CD4-positive, alpha-beta T cell (primary cell): ENCODE data around the gene LOC128125822.

Experiments
- ATAC-seq: fragments of 200-7000 bp; cut with Tn5 transposase; one replicate; pipeline ENCODE4 v1.10.0; 2022; ENCODE audit warnings: mild to moderate bottlenecking; ENCODE audit not compliant: poor library complexity
- CTCF ChIA-PET: fragments of 350-600 bp; sonication (Branson Sonifier 250); formaldehyde crosslinking; loops from one replicate; lab custom pipeline; 2021; ENCODE audit warnings: antibody characterized with exemption, inconsistent platforms; lab: Charles Lee
- POLR2A ChIA-PET: fragments of 350-600 bp; sonication (Branson Sonifier 250); formaldehyde crosslinking; loops from one replicate; lab custom pipeline; 2021; ENCODE audit warnings: antibody characterized with exemption, inconsistent platforms; lab: Charles Lee
- DNase-seq, 14 experiments: peaks; one replicate each; pipeline ENCODE4 v3.0.0-alpha.2; 2013 to 2020; ENCODE audit warnings: mixed read lengths in 2 of 14
- H3K27ac ChIP-seq, 2 donors: one replicate each; pipeline versions ENCODE4 v1.5.1 to v1.7.0; 2013; ENCODE audit warnings: low read length in 2 of 2, low read depth in 1 of 2, mild to moderate bottlenecking in 1 of 2
- H3K27me3 ChIP-seq, 2 experiments: 1 replicate in 1 of 2; 2 replicates in 1 of 2; pipeline versions ENCODE4 v1.6.1 to v1.7.0; 2013; ENCODE audit warnings: low read length in 2 of 2, control low read depth in 1 of 2, mild to moderate bottlenecking in 1 of 2, moderate library complexity in 1 of 2; ENCODE audit not compliant: insufficient read depth in 2 of 2, control insufficient read depth in 1 of 2
- H3K36me3 ChIP-seq: one replicate; pipeline ENCODE4 v1.6.1; 2013; ENCODE audit warnings: low read length, control low read depth; ENCODE audit not compliant: insufficient read depth
- H3K4me1 ChIP-seq: one replicate; pipeline ENCODE4 v1.6.1; 2013; ENCODE audit warnings: low read length, control low read depth; ENCODE audit not compliant: insufficient read depth
- H3K4me3 ChIP-seq: one replicate; pipeline ENCODE4 v1.5.1; 2013; ENCODE audit warnings: mild to moderate bottlenecking, low read length, moderate library complexity
- H3K9me3 ChIP-seq, 2 experiments: 1 replicate in 1 of 2; 2 replicates in 1 of 2; pipeline versions ENCODE4 v1.6.1 to v1.7.0; 2013; ENCODE audit warnings: low read length in 2 of 2, mild to moderate bottlenecking in 2 of 2, control low read depth in 1 of 2, moderate library complexity in 1 of 2; ENCODE audit not compliant: control insufficient read depth in 1 of 2, insufficient read depth in 1 of 2
- H3K27ac Mint-ChIP-seq: one replicate; pipeline ENCODE4 v1.8.0; 2020; ENCODE audit warnings: mixed read lengths
- H3K27me3 Mint-ChIP-seq: one replicate; pipeline ENCODE4 v1.8.0; 2021; ENCODE audit warnings: mixed read lengths
- H3K36me3 Mint-ChIP-seq: one replicate; pipeline ENCODE4 v1.8.0; 2021; ENCODE audit warnings: low read depth, mixed read lengths
- H3K4me1 Mint-ChIP-seq: one replicate; pipeline ENCODE4 v1.8.0; 2021; ENCODE audit warnings: low read depth, mixed read lengths
- H3K4me3 Mint-ChIP-seq: one replicate; pipeline ENCODE4 v1.8.0; 2020; ENCODE audit warnings: mild to moderate bottlenecking, mixed read lengths
- H3K9me3 Mint-ChIP-seq: one replicate; pipeline ENCODE4 v1.8.0; 2020; ENCODE audit warnings: mixed read lengths
- CTCF ChIP-seq: fragments of 200-600 bp; IDR thresholded peaks from one replicate; pipeline ENCODE4 v1.8.0; 2022; ENCODE audit warnings: antibody characterized with exemption, mild to moderate bottlenecking
- intact Hi-C, 2 experiments: fragments of 100-400 bp; cut with DNase I in 1 of 2; cut with micrococcal nuclease in 1 of 2; formaldehyde crosslinking; loops; one replicate each; pipeline versions ENCODE4 v1.15.1 to v1.9.0; 2023 to 2025; cut with DNase I, micrococcal nuclease

LOC128125822 gene

GRCh38 chr6:63592886-63593285 lies 20.6 kb downstream of the LOC128125822 start:
- H3K4me1 ChIP-seq: peaks cover 2% of the 10 kb centered on the region
- H3K27ac Mint-ChIP-seq: no peak overlapping the region
- no peaks in the 10 kb centered on the region for H3K9me3 Mint-ChIP-seq
- H3K4me1 Mint-ChIP-seq: peaks cover 2% of the 10 kb centered on the region
- POLR2A ChIA-PET: interaction anchor here (1.7 kb wide), 1 partner anchor 19 kb away, joined by 5 read pairs; no protein-coding TSS in a partner anchor
- CTCF ChIA-PET: no interaction called here
- H3K9me3 ChIP-seq: no peaks in the 10 kb centered on the region
- H3K4me3 ChIP-seq: no peak overlapping the region
- H3K27me3 ChIP-seq: no peaks in the 10 kb centered on the region
- H3K27ac ChIP-seq: no peak overlapping the region
- no peak for DNase-seq
- intact Hi-C loops: no loop called here
- H3K4me3 Mint-ChIP-seq: no peak overlapping the region
- ATAC-seq: no peak
- H3K27me3 Mint-ChIP-seq: peaks cover 18% of the 10 kb centered on the region
- no peak for TF ChIP-seq CTCF
- no peaks in the 10 kb centered on the region for H3K36me3 Mint-ChIP-seq
- H3K36me3 ChIP-seq: no peaks in the 10 kb centered on the region

DNA sequence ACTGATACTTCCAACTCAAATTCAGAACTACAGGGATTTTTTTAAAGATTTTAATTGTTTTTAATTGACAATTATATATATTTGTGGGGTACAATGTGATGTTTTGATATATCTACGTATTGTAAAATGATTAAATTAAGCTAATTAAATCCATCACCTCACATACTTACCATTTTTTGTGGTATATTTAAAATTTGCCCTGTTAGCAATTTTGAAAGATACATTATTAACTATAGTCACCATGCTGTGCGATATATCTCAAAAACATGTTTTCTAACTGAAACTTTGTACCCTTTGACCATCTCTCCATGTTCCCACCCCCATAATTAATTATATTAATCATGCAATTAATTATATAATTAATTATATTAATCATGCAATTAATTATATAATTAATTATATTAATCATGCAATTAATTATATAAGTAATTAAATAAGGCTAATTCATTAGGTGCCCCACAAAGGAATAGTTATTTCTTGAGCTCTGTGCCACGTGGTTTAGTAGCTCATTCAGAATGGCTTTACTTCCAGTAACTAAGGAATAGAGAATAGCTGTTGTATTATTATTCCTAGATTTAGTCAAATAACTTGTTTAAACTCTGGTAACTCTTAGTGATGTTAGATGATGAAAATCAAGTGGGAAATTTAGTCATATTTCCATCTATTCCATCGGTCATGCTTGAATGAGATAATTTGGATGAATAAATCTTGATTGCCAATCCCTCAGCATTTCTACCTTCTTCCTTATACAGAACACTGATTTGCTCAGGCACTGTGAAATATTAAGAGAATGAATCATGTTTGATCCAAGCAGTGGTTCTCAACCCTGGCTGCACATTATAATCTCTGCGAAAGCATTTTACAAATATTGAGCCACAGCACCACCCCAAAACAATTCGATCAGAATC lies 25.1 kb downstream of the LOC128125822 start:
- H3K27ac ChIP-seq: no peak overlapping the region
- peaks cover 18% of the 10 kb centered on the region for H3K27me3 Mint-ChIP-seq
- no peaks in the 10 kb centered on the region for H3K36me3 ChIP-seq
- no peak for DNase-seq
- no peaks in the 10 kb centered on the region for H3K9me3 Mint-ChIP-seq
- no peak for ATAC-seq
- peak overlapping the region; percentile 53 for H3K4me3 ChIP-seq
- H3K4me3 Mint-ChIP-seq: peak overlapping the region; percentile 87
- no peaks in the 10 kb centered on the region for H3K27me3 ChIP-seq
- ChIA-PET POLR2A (interaction anchor here (1.9 to 2.4 kb wide), 4 partner anchors 20 to 167 kb away, joined by 4 to 23 read pairs (median 12); partner anchors contain the start of gene PHF3), CTCF (interaction anchor here (0.6 to 2.5 kb wide), 5 partner anchors 16 to 206 kb away, joined by 4 to 31 read pairs (median 8); no protein-coding TSS in a partner anchor)
- H3K36me3 Mint-ChIP-seq: no peaks in the 10 kb centered on the region
- peaks cover 15% of the 10 kb centered on the region for H3K4me1 Mint-ChIP-seq
- no peaks in the 10 kb centered on the region for H3K9me3 ChIP-seq
- intact Hi-C loops: loop anchor here (1.0 to 5.0 kb wide), 3 partner anchors 40 to 167 kb away; partner anchors contain the start of gene PHF3 (in 1 of the 2)
- peaks cover 11% of the 10 kb centered on the region for H3K4me1 ChIP-seq
- no peak overlapping the region for H3K27ac Mint-ChIP-seq
- TF ChIP-seq CTCF: no peak

DNA sequence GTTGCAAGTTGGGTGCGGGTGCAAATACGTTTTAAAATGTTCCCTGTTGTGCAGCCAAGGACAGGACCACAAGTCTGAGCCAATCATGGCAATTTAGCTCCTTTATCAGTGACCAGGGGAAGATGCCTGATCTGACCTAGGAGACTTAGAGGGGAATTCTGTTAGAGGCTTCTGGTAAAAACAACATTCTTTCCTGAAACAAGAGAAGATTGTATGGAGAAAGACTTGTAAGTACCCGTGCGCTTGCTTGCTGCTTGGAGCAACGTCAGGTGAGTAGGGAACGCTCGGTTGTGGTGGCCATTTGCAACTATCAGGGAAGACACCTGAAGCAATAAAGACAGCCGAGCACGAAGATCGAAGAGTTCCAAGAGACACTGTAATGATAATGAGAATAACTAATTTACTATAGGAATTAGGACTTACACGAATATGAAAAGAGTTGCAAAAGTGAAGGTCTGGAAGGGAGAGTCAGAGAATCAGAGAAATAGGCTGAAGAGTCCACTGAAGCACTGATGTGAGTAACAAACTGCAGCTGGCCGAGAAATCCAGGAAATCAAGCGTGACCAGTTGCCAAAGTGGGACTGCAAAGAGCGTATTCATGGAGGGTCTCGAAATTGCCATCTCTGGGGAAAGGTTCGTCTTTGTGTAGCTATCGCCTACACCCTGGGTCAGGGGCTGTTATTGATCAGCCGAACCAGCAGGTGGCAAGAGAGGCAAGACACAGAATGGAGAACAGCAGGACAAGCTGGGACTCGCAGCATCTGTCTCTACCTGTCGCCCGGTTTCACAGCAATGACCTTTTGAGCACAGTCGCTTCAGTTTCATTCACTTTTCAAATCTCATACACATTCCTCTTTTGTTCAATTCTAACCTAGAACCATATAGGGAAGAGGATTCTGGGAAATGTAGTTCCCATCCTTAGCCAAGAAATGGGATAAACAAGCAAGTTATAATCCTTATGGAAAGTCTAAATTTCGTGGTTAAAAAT lies 26.1 kb downstream of the LOC128125822 start:
- ATAC-seq: peak; percentile 99
- CTCF ChIA-PET: interaction anchor here (0.6 to 2.5 kb wide), 37 partner anchors 9 to 204 kb away, joined by 3 to 31 read pairs (median 4); partner anchors contain the start of gene PHF3
- Mint-ChIP-seq H3K9me3 (no peaks in the 10 kb centered on the region), H3K4me1 (peaks cover 15% of the 10 kb centered on the region), H3K36me3 (no peaks in the 10 kb centered on the region), H3K27ac (no peak overlapping the region), H3K27me3 (peaks cover 18% of the 10 kb centered on the region), H3K4me3 (peak overlapping the region; percentile 87)
- no peaks in the 10 kb centered on the region for H3K27me3 ChIP-seq
- no peak overlapping the region for H3K27ac ChIP-seq
- H3K36me3 ChIP-seq: no peaks in the 10 kb centered on the region
- peak overlapping the region; percentile 53 for H3K4me3 ChIP-seq
- POLR2A ChIA-PET: interaction anchor here (0.6 to 2.4 kb wide), 6 partner anchors 21 to 166 kb away, joined by 3 to 23 read pairs (median 6); partner anchors contain the start of gene PHF3
- no peaks in the 10 kb centered on the region for H3K9me3 ChIP-seq
- peak; percentile 92 for TF ChIP-seq CTCF
- peaks cover 11% of the 10 kb centered on the region for H3K4me1 ChIP-seq
- peak; percentile 58 to 88 (median 67) for DNase-seq
- intact Hi-C loops: loop anchor here (1.0 to 5.0 kb wide), 3 partner anchors 39 to 166 kb away; partner anchors contain the start of gene PHF3 (in 1 of the 2)
